HG02970 (cell line): ENCODE data around the gene FATE1.

Source experiments
- ATAC-seq: cut with Tn5 transposase; IDR thresholded peaks from one replicate; pipeline ENCODE4 v1.9.1; 2021; ENCODE audit warnings: mild to moderate bottlenecking, moderate library complexity, moderate number of reproducible peaks; ENCODE audit not compliant: unreplicated experiment, low FRiP score

Gene FATE1

DNA sequence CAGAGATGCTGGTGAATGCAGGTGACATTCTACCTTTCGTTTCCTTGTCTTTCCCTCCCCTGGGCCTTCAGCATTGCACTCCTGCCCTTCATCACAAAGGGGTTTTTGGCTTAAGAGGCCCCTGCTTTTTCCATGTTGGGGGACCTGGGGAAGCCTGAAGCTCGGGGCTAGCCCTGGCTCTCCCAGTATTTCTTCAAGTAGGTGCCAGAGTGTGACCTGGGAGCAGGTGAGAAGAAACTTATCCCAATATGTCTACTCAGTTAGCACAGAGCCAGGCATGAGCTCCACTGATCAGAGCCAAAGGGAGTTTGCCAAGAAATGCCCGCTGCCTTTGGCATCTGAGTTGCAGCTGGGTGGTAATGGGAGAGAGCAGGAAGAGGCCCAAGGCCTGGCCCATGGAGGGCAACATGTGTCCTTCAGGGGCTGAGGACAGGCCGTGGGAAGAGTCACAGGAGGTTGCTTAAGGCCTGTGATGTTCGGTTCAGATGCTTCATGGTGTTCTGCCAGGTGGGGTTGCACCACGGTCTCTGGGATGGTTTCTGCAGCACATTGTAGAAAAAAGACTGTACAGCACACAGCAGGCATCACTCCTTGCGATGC is 13.0 kb upstream of the FATE1 start:
- no peak for ATAC-seq

DNA sequence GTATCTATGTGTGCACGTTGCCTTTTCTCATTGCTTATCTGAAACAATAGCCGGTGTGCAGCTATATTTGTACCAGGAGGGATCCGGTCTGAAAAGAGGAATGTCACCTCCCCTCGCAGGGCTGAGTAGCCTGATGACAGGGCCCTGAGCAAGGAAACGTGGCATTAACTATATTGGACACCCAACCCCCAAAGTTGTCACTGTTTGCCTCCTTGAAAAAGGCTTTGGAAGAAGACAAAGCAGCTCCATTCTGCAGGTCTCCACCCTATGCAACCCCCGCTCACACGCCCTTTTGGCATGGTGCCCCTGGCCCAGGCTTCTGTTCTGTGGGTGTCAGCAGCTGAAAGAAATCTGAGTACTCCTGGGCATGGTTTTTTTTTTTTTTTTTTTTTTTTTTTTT is 12.3 kb upstream of the FATE1 start:
- ATAC-seq: no peak

DNA sequence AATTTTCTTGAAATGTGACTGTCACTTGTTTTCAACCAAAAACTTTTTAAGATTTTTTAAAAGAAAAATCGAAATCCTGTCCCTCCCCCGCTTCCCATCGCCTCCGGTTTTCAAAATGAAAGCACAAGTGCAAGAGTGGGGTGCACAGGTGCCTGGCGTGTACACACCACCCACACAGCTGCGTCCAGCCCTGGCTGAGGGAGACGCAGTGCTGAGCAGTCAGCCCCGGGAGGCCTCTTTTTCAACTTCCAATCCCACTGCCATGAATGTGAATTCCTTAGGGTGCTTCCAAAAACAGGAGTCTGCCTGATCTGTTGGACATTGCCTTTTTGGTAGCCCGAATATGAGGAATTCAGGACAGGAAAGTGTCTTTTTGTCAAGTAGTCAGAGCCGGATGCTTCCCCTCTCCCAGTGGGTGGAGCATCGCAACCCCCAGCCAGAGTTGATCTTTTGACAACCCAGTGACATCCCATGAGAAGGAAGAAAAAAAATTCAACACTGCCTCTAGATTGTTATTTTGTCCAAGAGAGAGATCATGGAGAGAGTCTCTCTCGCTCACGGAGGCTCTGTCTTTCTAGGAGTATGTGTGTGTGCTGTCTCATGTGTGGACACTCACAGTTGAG is 11.7 kb upstream of the FATE1 start:
- no peak for ATAC-seq

DNA sequence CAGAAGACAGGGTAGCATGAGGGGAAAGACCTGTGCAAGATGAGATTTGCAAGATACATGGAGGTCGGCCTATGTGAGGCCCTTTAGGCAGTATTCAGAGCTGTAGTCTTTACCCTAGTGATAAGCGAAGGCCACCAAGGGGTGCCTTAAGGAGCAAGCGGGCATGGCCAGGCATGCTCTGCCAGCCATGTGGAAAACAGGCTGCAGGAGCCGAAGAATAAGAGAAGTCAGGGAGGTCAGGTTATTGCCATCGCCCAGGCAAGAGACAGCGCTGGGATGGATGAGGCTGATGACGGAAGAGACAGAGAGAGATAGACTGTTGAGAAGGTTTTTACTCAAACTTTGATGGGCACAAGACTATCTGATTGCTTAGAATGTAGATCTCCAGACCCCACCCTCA is 7.0 kb upstream of the FATE1 start:
- no peak for ATAC-seq

GRCh38 chrX:151710457-151710856 is 5.4 kb upstream of the FATE1 start:
- ATAC-seq: no peak

- no peak for ATAC-seq
These were observed 4.7 kb upstream of the FATE1 start for GRCh38 chrX:151711154-151711553.

GRCh38 chrX:151711787-151712186 is 4.0 kb upstream of the FATE1 start:
- no peak for ATAC-seq

DNA sequence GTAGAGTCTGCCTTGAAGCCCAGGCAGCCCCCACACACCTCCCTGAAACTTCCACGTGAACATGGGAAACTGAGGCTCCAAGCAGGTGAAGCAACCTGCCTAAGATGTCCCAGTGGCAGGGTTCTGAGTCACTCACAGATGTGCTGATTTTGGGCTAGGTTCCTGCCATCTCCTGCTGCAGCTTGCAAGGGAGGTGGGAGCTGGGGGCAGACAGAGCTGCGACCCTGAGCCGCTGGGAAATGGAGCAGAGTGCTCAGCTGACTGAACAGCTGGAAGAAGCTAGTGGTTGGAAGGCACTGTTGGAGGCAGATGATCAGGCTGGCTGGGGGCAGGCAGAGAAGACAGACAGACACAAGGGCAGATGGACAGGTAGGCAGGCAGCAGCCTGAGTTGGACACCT is 3.6 kb upstream of the FATE1 start:
- ATAC-seq: no peak

DNA sequence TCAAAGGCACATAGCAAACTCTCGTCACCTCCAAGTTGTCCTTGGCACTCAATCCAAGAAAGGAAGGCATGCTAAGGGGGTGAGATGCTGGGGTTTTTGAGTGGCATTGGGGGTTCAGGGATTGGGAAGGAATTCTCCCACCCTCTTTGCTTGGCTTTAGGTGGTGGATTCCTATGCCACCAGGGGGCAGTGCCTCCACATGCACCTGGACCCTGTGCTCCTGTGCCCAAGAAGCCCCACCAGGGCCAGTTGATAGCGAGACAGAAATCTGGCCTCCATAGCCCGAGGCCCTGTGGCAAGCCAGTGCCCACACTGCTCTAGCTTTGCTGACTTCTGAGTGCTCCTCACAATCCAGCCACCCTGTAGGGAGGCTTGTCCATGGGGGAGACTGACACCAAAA is 2.0 kb upstream of the FATE1 start:
- ATAC-seq: no peak

GRCh38 chrX:151714362-151714761 is 1.5 kb upstream of the FATE1 start:
- ATAC-seq: no peak

DNA sequence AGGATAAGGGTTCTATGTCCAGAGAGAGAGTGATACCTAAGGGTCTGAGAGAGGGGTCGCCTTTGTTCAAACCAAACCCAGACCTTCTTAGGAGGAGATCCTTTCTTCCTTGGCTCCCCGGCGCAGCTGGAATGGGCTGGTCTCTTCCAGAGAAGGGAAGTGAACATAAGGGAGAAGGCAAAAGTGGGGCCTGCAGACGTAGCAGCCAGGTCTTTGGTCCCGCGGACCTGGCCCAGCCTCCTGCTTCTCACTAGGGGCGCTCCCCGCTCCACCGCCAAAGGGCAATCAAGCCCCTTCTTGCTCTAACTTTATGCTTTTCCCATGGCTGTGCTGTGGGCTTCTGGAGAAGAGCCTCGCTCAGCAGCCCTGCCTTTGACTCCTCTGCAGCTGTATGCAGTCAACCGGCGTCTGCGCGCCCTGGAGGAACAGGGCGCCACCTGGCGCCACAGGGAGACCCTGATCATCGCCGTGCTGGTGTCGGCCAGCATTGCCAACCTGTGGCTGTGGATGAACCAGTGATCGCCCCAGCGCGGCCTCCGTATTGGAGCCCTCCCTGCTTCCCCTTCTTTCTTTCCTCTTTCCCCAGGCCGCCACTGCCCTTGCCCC is 6.5 kb downstream of the FATE1 start:
- no peak for ATAC-seq

GRCh38 chrX:151723156-151723760 is 7.4 kb downstream of the FATE1 start:
- no peak for ATAC-seq

DNA sequence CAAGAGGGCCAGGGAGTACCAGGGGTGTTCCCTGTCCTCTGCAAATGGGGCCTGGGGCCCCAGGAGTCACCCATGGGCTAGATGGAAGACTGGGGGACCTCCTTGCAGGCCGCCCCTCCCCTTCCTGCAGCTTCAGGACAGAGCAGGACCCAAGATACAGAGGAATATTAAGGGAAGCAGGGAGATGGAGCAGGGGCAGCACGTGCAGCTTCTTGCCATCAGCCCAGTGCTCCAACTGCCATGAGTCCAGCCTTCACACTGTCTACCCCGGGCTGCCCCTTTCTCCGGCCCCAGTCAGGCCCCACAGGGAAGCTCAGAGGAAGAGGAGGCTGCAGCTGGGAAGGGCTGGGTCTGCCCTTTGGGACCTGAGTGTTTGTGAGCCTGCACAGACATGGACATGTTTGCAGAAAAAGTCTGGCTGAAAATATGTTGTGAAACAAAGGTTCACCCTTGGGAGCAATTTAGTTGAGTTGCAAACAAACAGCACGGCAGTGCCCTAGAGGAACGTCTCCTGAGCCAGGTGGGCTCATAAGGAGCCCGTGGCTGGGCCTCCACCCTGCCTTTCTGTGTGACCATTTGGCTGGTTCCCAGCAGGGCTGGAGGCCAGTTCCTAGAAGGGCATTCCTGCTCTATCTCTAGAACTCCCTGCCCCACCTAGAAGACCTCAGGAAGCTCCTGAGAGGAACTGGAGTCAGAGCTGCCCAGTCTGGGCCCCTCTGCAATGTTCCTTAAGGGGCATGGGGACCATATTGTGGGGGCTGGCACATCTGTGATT is 8.9 kb downstream of the FATE1 start:
- no peak for ATAC-seq

DNA sequence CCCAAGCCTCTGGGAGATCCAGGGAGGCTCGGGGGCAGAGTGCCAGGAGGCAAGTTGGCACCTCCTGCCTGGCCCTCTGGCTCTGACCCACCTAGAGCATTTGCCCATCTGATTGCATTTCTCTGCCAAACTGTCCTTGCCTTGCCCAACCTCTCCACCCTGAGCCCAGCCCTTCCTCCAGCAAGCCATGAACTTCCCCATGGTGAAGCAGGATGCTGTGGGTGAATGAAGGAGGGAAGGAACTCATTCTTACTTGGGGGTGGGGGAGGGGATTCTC is 9.4 kb downstream of the FATE1 start:
- no peak for ATAC-seq

- no peak for ATAC-seq
These were observed 10.9 kb downstream of the FATE1 start for GRCh38 chrX:151726751-151727150.

DNA sequence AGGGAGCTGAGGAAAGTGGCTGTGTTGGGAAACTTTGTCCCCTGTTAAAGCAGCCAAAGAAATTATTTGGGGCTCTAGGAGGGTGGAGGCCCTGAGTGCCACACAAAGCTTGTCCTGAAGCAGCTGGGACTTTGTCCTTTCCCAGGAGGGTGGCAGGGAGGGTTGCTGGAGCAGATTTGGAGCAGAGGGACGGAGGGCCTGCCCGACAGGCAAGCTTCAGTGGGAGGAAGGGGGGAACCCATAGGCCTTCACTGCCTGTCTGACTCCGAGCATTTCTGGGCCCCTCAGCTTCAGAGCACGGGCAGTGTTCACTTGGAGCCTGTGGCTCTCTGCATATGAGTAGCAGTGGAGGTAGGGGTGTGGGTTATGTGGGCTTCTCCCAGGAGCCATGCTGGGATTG is 11.5 kb downstream of the FATE1 start:
- no peak for ATAC-seq

- no peak for ATAC-seq
These were observed 13.4 kb downstream of the FATE1 start for GRCh38 chrX:151729056-151729725.

DNA sequence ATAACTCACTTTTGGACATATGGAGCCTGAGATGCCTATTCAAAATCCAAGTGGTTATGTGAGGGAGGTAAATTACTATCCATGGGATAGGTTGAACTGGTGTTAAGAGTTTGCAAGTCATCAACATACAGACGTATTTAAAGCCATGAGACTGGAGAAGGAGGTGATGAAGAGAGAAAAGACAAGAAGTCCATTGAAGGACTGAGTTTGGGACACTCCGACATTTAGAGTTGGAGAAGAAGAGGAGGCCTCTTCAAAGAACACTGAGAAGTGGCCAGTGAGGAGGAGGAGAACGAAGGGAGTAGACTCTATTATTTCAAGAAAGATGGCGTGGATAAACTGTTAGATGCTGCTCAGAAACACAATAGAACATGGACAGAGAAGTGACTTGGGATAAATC is 18.6 kb downstream of the FATE1 start, which contains the start of gene CNGA2:
TSS of gene CNGA2 (plus strand) at position 301 of the 400 bp plus-strand sequence. CDS start 3,738 bp downstream, outside the sequence.
- ATAC-seq: no peak

DNA sequence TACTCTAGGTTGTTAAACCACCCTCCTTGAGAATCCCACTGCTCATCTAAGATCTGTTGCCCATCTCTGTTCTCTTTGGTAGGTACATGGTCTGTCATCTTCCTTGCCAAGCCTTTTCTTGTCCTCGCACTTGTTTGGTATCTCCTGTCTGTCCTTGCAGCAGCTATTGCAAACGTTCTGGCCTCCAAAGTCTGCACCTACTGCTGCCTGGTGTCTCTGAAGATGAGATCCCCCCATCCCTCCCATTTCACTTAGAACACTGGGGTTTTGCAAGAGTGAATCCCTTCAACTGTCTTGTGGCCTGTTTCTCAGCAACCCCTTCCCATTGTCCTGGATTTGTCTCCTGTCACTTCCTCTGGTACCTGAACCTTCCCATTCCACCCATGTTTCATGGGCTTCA is 19.4 kb downstream of the FATE1 start:
- no peak for ATAC-seq

DNA sequence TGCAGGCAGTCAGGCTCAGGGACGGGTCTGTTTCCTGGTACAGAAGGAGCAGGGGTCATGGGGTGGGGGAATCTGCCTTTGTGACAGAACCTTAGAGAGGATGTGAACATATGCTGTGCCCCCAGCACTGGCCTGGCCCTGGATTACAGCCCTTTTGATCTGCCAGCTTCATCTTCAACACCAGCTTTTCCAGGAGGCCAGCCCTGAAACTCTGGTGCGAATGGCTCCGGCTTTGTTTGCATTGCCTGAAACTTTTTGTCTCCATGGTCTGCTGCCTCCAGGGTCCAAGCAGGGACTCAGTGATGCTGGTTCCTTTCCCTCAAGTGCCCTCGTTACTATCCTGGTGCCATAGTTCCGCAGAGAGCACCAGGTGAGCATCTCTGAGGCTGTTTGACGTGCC is 20.9 kb downstream of the FATE1 start:
- no peak for ATAC-seq

DNA sequence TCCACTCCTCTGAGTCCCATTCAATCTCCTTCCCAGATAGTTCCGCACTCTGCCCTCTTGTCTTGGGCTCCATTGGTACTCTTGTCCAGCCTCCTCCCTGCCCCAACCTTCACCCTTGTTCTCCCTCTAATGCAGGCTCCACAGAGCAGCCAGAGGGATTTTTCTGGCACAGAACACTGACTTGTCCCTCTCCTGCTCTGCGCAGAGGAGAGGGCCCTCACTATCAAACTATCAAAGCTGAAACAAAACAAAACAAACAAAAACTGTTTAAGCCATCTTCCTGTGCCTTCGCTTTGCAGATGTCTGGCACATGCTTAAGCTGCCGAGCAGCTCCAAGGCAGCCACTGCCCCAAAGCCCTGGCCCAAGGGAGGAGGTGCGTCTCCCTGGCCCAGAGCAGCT is 21.7 kb downstream of the FATE1 start:
- no peak for ATAC-seq
